ENCODE measurements around the gene PPP1CA. TPM values are rescaled to one million over a fixed set of nuclear protein-coding genes. Genes with fewer than 3 reads are reported as not detected.
A peak's percentile ranks its signal among the peaks of the same experiment; 100 is the strongest.

PPP1CA gene
- total and polyA plus RNA-seq, 11 donors = 90.3 to 207 (median 105) TPM

DNA sequence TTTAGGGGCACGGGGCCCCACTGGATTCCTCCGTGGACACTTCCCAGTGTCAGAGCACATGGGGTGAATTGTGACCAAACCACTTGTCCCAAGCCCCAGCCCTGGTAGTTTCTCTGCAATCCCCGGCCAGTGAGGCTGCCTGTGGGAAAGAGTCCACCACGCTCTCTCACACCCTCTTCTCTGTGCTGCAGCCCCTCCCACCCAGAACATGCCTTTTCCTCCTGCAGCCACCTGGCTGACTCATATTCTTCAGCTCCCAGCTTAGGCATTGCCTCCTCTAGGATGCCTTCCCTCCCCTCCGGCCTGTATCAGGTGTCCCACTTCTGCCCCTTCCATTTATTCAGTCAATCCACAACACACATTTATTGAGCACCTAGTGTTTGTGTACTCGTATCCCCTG, 21.2 kb upstream of the PPP1CA start:
- WGBS, 4 donors = 71 to 78% (median 75%) methylated on average over 6 of the region's 6 CpGs
- Histone ChIP-seq H3K27ac (no peak overlapping the region), H3K9me3 (no peaks in the 10 kb centered on the region), H3K27me3 (no peaks in the 10 kb centered on the region), H3K36me3 (no peaks in the 10 kb centered on the region), H3K4me3 (no peak overlapping the region), H3K4me1 (peaks cover 0 to 43% (median 25%) of the 10 kb centered on the region in 12 donors)
- no peak for DNase-seq
- TF ChIP-seq POLR2A (IDR thresholded peaks at IDR 0.05) = no peak
- no peak for ATAC-seq
- intact Hi-C loops (cut with DNase I) = loop anchor here in 1 of 10 donors (5.0 kb wide), 1 partner anchor 79 kb away; no protein-coding TSS in a partner anchor

DNA sequence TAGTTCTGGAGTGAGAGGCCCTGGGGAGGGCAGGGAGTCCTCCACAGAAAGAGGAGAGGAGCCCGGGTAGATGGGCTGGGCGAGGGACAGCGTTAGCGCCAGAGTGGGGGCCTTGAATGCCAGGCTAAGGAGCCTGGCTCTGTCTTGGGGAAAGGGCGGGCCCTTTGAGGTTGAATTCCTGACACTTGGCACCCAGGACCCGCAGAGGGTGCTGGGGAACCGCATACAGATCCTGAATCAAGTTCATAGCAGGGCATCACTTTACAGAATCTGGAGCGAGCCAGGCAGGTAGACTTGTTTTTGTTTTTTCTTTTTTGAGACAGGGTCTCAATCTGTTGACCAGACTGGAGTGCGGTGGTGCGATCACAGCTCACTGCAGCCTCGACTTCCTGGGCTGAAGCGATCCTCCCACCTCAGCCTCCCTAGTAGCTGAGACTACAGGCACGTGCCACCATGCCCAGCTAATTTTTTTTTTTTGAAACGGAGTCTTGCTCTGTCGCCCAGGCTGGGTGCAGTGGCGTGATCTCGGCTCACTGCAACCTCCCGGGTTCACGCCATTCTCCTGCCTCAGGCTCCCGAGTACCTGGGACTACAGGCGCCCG, 19.9 kb upstream of the PPP1CA start:
- Histone ChIP-seq H3K9me3 (no peaks in the 10 kb centered on the region), H3K4me3 (peak overlapping the region in 9 of 12 donors; percentile 43 to 89 (median 67)), H3K27ac (peak overlapping the region in 9 of 12 donors; percentile 46 to 96 (median 92)), H3K36me3 (no peaks in the 10 kb centered on the region), H3K4me1 (peaks cover 3 to 49% (median 32%) of the 10 kb centered on the region in 12 donors), H3K27me3 (no peaks in the 10 kb centered on the region)
- 75 to 78% (median 77%) methylated on average over 22 of the region's 22 CpGs for WGBS, 4 donors
- DNase-seq (no peak), ATAC-seq (no peak)
- no peak for TF ChIP-seq POLR2A (IDR thresholded peaks at IDR 0.05)
- TF ChIP-seq, protein P1, sequence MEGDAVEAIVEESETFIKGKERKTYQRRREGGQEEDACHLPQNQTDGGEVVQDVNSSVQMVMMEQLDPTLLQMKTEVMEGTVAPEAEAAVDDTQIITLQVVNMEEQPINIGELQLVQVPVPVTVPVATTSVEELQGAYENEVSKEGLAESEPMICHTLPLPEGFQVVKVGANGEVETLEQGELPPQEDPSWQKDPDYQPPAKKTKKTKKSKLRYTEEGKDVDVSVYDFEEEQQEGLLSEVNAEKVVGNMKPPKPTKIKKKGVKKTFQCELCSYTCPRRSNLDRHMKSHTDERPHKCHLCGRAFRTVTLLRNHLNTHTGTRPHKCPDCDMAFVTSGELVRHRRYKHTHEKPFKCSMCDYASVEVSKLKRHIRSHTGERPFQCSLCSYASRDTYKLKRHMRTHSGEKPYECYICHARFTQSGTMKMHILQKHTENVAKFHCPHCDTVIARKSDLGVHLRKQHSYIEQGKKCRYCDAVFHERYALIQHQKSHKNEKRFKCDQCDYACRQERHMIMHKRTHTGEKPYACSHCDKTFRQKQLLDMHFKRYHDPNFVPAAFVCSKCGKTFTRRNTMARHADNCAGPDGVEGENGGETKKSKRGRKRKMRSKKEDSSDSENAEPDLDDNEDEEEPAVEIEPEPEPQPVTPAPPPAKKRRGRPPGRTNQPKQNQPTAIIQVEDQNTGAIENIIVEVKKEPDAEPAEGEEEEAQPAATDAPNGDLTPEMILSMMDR (IDR thresholded peaks at IDR 0.05) = no peak
- intact Hi-C loops (cut with DNase I) = loop anchor here in 3 of 10 donors (2.0 to 5.0 kb wide), 3 partner anchors 19 to 87 kb away; partner anchors contain the start of gene CDK2AP2 (in 1 of the 3)

DNA sequence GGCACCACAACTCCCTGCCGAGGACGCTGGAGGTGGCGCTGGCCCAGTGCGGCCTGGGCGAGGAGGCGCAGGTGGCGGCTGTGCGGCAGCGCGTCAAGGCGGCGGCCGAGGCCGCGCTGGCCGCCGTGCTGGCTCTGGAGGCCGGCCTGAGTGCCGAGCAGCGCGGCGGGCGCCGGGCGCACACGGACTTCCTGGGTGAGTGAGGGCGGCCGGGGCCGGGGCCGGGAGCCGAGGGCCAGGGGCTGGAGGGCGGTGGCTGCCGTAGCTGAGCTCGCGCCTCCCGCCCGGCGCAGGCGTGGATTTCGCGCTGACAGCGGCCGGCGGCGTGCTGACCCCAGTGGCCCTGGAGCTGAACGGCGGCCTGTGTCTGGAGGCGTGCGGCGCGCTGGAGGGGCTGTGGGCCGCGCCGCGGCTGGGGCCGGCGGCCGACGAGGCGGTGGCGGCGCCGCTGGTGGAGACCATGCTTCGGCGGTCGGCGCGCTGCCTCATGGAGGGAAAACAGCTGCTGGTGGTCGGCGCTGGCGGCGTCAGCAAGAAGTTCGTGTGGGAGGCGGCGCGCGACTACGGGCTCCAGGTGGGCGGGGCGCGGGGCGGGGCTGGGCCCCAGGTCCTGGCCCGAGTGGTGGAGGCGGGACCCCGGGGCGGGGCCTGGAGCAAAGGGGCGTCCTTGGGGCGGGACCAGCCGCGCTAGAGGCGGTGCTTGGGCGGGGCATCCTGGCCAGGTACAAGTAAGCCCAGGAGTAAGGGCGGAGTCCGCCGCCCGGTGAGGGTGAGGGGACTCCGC, 19.2 kb upstream of the PPP1CA start:
- peak; percentile 96 to 99 (median 97) for DNase-seq
- 0 to 1% (median 1%) methylated on average over 40 to 97 of the region's 97 CpGs for WGBS, 4 donors
- peak overlapping the region; percentile 79 to 97 (median 92) for H3K27ac ChIP-seq
- peaks cover 0 to 1% (median 0%) of the 10 kb centered on the region in 9 donors for H3K27me3 ChIP-seq
- H3K9me3 ChIP-seq = no peaks in the 10 kb centered on the region
- no peaks in the 10 kb centered on the region for H3K36me3 ChIP-seq
- H3K4me1 ChIP-seq = peaks cover 3 to 56% (median 37%) of the 10 kb centered on the region in 12 donors
- intact Hi-C loops (cut with DNase I) = loop anchor here in 3 of 10 donors (2.0 to 5.0 kb wide), 3 partner anchors 18 to 88 kb away; partner anchors contain the start of gene CDK2AP2 (in 1 of the 3)
- ATAC-seq = peak; percentile 91 to 93 (median 92)
- TF ChIP-seq, protein P1 (IDR thresholded peaks at IDR 0.05) = no peak
- TF ChIP-seq POLR2A (IDR thresholded peaks at IDR 0.05) = peak in 1 of 2 donors; percentile 81
- peak overlapping the region; percentile 32 to 89 (median 64) for H3K4me3 ChIP-seq

DNA sequence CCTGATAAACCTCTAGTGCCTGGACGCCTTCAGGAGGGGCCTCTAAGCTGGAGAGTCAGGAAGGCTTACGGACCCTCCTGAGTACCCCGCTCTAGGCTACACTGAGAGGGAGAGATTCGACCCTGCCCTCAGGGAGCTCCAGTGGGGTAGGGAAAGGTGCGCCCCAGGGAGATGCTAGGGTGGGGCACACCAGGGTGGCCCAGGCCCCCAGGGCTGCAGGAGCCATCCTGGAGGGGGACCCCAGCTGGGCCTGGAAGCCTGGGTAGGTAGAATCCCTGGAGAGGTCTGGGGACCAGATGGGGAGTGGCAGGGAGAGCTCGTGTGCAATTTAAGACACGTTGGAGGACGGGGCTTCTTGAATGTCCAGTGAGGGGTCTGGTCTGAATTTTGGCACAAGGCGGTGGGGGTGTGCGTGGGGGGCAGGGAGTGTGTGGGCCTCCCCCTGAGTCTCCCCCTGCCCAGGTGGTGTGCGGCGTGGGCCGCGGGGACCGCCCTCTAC, 18.5 kb upstream of the PPP1CA start:
- Histone ChIP-seq H3K4me3 (peak overlapping the region; percentile 32 to 89 (median 64)), H3K27ac (peak overlapping the region; percentile 79 to 97 (median 92)), H3K36me3 (no peaks in the 10 kb centered on the region), H3K4me1 (peaks cover 3 to 63% (median 41%) of the 10 kb centered on the region in 12 donors), H3K9me3 (no peaks in the 10 kb centered on the region), H3K27me3 (peaks cover 0 to 8% (median 0%) of the 10 kb centered on the region in 9 donors)
- DNase-seq (no peak), ATAC-seq (no peak)
- intact Hi-C loops (cut with DNase I) = loop anchor here in 3 of 10 donors (2.0 to 5.0 kb wide), 3 partner anchors 17 to 89 kb away; partner anchors contain the start of gene CDK2AP2 (in 1 of the 3)
- TF ChIP-seq POLR2A (IDR thresholded peaks at IDR 0.05) = no peak
- TF ChIP-seq, protein P1 (IDR thresholded peaks at IDR 0.05) = no peak
- WGBS, 4 donors = 26 to 40% (median 37%) methylated on average over 10 to 15 of the region's 15 CpGs
